Muscle of arm (tissue), 12 donors: ENCODE results near the gene CRX. TPM values are rescaled to one million over a fixed set of nuclear protein-coding genes. Genes with fewer than 3 reads are reported as not detected.
"Not testable (repeated sequence)": the region's sequence is repeated elsewhere in the genome, so short reads cannot be mapped to it uniquely, and the experiment has no call there.

Source experiments
- DNase-seq: peaks from one replicate; pipeline ENCODE4 v3.0.0-alpha.2; 2013
- polyA plus RNA-seq, 12 donors: library from polyadenylated mRNA; unstranded; fragments of 120-200 nt; gene quantifications; one replicate each; pipeline ENCODE4 v1.2.1, GENCODE V29; 2013; ENCODE audit not compliant: insufficient read length in 12 of 12

The CRX gene
- polyA plus RNA-seq, 12 donors = 0.04 to 0.08 (median 0.05) TPM; not detected in 8

GRCh38 chr19:47858646-47859285 is 37.0 kb downstream of the CRX start, which contains the start of gene TPRX2:
TPRX2 (plus strand) TSS chr19:47859235; CDS start chr19:47859247, 12 bp downstream.
- DNase-seq = not testable (repeated sequence)

DNA sequence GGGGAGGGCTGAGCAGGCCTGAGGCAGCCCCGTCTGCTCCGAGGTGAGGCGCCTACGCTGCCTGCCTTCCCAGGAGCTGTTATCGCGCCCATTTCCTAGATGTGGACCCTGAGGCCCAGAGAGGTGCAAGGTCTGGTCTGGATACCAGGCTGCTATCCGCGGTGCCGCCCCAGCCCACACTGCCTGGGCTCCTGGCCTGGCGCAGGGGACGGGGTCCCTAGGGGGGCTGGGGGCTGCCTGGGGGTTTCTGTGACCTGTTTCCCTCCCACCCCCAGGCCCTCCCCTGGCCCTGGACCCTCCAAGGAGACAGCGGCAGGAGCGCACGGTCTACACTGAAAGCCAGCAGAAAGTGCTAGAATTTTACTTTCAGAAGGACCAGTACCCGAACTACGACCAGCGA is 38.1 kb downstream of the CRX start:
- DNase-seq = not testable (repeated sequence)

- no peak for DNase-seq
These were observed 39.0 kb downstream of the CRX start for GRCh38 chr19:47860602-47861297.

- no peak for DNase-seq
These were observed 39.9 kb downstream of the CRX start for GRCh38 chr19:47861630-47862029.

GRCh38 chr19:47863514-47863936 is 41.8 kb downstream of the CRX start:
- peak; percentile 82 for DNase-seq

DNA sequence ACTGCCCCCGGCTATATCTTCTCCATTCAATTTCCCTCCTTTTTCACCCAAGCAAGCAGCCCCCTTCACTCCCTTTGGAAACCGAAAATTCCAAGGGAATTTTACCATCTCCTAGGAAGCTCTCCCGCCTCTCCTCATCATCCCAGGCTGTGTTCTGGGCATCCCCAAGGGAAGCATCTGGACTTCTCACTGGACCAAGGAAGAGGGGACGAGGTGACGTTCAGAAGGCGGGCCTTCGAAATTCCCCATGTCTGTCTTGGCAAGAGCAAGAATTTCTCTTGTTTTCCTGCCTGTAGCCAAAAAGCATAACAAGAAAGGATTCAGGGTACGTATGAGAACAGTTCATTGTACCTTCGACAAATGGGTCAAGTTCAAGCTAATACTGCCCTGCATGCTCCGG is 43.4 kb downstream of the CRX start:
- DNase-seq = no peak

DNA sequence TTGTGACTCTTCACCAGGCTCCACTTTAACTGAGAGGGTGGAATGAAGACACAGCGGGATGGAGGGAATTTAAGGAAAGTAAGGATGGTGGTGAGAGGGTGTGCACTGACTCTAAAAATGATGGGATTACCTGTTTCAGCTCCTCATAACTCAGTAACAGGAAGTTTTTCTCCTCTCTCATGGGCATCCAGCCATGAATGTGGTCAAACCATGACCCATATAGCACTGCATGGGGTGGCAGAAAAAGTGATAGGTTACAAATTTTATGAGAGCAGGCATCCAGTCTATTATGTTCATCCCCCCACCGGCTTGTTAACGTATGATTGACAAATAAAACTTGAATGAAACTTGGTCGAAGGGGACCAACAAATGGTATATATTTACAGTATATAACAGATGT is 57.2 kb downstream of the CRX start:
- DNase-seq = no peak

GRCh38 chr19:47879385-47879784 is 57.6 kb downstream of the CRX start:
- DNase-seq = not testable (repeated sequence)

GRCh38 chr19:47881757-47882156 is 60.0 kb downstream of the CRX start:
- no peak for DNase-seq

DNA sequence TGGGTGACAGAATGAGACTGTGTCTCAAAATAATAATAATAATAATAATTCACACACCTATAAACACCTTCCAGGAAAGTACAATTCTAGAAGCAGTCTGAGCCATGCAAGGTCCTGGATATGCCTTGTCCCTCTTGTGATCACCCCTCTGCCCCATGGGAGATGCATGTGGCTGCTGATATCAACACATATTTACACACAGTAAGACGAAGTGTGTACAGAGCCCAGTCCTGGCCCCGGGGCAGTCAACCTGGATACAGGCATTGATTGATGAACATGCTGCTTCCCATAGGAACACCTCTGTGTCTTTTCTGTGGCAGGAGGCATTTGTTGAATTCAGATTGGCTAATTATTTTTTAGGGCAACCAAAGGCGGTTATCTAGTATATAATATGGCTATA is 61.2 kb downstream of the CRX start:
- DNase-seq = no peak

DNA sequence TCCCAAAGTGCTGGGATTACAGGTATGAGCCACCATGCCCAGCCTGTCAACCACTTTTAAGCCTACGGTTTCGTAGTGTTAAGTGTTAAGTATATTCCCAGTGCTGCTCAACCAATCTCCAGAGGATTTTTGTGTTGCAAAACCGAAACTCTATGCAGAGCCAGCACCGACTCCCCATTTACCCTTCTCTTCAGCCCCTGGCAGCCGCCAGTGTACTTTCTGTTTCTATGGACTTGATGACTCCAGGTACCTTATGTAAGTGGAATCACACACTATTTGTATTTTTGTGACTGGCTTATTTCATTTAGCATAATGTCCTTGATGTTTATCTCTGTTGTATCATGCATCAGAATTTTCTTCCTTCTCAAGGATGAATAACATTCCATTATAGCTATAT is 63.3 kb downstream of the CRX start:
- no peak for DNase-seq

GRCh38 chr19:47886010-47886559 is 64.3 kb downstream of the CRX start, which contains the start of gene SULT2A1:
SULT2A1 (minus strand) TSS chr19:47886315; CDS start chr19:47886257, 58 bp downstream.
- DNase-seq = no peak

DNA sequence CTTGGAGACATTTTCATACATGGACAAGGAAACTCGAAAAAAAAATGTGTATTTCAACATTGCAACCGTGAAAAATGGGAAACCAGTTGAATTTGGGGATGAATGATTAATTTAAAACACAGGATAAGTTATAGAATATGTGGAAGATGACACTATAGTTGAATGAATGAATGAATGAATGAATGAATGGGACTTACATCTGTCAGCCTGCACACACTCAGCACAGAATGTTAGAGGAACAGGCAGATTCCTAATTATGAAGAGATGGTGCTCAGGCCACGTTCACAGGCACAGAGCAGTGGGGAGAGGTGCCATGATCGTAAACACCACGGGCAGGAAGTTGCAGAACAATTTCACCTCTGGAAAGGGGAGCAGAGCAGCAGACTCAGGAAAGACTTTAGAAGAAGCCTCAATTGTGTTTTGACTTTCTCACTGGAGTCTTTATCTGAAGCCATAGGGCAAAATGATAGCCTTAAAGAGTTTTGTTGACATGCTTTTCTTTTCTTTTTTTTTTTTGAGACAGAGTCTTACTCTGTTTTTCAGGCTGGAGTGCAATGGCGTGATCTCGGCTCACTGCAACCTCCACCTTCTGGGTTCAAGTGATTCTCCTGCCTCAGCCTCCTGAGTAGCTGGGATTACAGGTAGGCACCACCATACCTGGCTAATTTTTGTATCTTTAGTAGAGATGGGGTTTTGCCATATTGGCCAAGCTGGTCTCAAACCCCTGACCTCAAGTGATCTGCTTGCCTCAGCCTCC is 69.3 kb downstream of the CRX start:
- DNase-seq = no peak

- DNase-seq = no peak
These were observed 69.8 kb downstream of the CRX start for GRCh38 chr19:47891622-47891922.

DNA sequence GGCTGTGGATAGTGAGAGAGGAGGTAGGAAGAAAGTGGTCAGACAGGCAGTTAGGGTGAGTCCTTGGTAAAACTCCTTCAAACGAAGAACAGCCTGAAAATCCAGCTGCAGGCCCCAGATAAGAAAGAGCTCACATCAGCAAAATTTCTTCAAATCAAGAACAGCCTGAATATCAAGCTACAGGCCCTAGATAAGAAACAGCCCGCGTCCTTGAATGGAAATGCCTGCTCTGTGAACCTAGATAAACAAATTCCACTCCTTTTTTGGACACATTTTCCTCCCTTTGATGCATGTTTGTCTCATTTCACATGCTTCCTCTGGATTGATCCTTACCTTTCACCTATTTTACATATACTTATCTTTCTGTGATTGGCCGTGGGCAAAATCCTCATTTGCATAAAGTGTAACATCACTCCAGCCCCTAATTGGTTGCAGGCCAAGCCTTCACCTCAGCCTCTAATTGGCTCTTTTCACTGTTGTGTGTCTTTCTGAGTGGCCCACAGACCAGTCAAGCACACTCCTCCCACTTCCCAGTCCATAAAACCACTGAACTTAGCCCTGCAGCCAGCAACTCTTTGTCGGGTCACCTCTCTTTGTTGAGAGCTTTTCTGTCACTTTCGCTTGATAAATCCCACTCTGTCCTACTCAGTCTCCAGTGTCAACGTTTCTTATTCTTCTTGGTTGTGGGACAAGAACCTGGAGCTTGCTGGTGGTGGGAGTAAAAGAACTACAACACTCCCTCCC is 70.4 kb downstream of the CRX start:
- no peak for DNase-seq

Other genes with a start within 250 kb of the CRX start
- under 1 TPM in 7 of 12 donors, not detected in 5; 0.05 to 0.17 (median 0.11) TPM for gene ZNF541, start 248.8 kb upstream of the CRX start, polyA plus RNA-seq
- 10 to 100 TPM in 5 of 12 donors, 1 to 10 TPM in 6, not detected in 1; 7.1 to 18.5 (median 9.6) TPM for gene BICRA, start 212.8 kb upstream of the CRX start, polyA plus RNA-seq
- 100 to 1,000 TPM in 7 of 12 donors, 10 to 100 TPM in 4, not detected in 1; 83.7 to 146 (median 105) TPM for gene EHD2, start 108.5 kb upstream of the CRX start, polyA plus RNA-seq
- 100 to 1,000 TPM in 11 of 12 donors, not detected in 1; 369 to 542 (median 460) TPM for gene NOP53, start 76.4 kb upstream of the CRX start, polyA plus RNA-seq
- 1,000 to 10,000 TPM in 1 of 12 donors, 100 to 1,000 TPM in 10, not detected in 1; 396 to 1,057 (median 885) TPM for gene SELENOW, start 43.2 kb upstream of the CRX start, polyA plus RNA-seq
- under 1 TPM in 1 of 12 donors, not detected in 11; 0.09 TPM for gene TPRX1, start 17.4 kb upstream of the CRX start, polyA plus RNA-seq
- not detected for gene TPRX2, start 37.3 kb downstream of the CRX start, polyA plus RNA-seq
- under 1 TPM in 3 of 12 donors, not detected in 9; 0.08 to 0.33 (median 0.14) TPM for gene SULT2A1, start 64.4 kb downstream of the CRX start, polyA plus RNA-seq
- gene BSPH1, start 170.2 kb downstream of the CRX start, polyA plus RNA-seq = not detected
- not detected for gene ELSPBP1, start 172.7 kb downstream of the CRX start, polyA plus RNA-seq
- not detected for gene CABP5, start 222.1 kb downstream of the CRX start, polyA plus RNA-seq